Measurements from ENCODE around the gene MGST3. TPM values are rescaled to one million over a fixed set of nuclear protein-coding genes. Genes with fewer than 3 reads are reported as not detected.
"Not testable (repeated sequence)": the region's sequence is repeated elsewhere in the genome, so short reads cannot be mapped to it uniquely, and the experiment has no call there.

The MGST3 gene
- total and polyA plus RNA-seq, 4 donors = 199 to 277 (median 217) TPM

GRCh38 chr1:165632491-165632890 lies 1.5 kb downstream of the MGST3 start:
- no peak for ATAC-seq (ENCODE audit: low FRiP score)
- Histone ChIP-seq H3K27ac (ENCODE audit: low read depth in 1 of 2, low read length in 2 of 2) (peak overlapping the region; percentile 33 to 42), H3K9me3 (ENCODE audit: control insufficient read depth, low read length) (no peaks in the 10 kb centered on the region), H3K4me1 (ENCODE audit: control insufficient read depth in 1 of 2, insufficient read depth in 2 of 2, low read length in 2 of 2) (peaks cover 0 to under 1% of the 10 kb centered on the region in 2 donors), H3K4me3 (ENCODE audit: low read length in 2 of 2) (peak overlapping the region; percentile 84 to 93), H3K36me3 (ENCODE audit: control insufficient read depth in 1 of 2, insufficient read depth in 2 of 2, low read length in 1 of 2) (no peaks in the 10 kb centered on the region), H3K27me3 (ENCODE audit: control insufficient read depth in 1 of 2, insufficient read depth in 2 of 2, low read length in 1 of 2) (no peaks in the 10 kb centered on the region)
- intact Hi-C loops (cut with DNase I) = loop anchor here in 1 of 2 donors (5.0 to 10.0 kb wide), 3 partner anchors 35 to 195 kb away; partner anchors contain the start of genes TMCO1 and UCK2
- 1 to 2% methylated on average over 7 of the region's 7 CpGs for WGBS, 2 donors
- DNase-seq = no peak

DNA sequence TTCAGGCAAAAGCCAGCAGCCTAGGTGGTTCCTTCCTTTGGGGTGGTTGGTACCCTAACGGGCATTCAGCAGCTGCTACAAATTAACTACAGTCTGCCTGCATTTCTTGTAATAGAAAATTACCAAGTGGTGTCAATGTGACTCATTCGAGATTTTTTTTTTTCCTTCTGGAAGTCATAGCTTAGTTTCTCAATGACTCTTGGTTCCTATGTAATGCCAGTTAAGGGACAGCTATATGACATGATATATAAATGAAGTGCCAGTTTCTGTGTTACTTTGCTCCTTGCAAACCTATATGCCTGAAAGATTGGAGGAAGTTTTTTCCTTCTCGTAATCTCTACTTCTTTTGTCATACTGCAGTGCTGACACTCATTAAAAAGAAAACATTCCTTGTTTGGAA lies 2.6 kb downstream of the MGST3 start:
- Histone ChIP-seq H3K27me3 (ENCODE audit: control insufficient read depth in 1 of 2, insufficient read depth in 2 of 2, low read length in 1 of 2) (no peaks in the 10 kb centered on the region), H3K4me1 (ENCODE audit: control insufficient read depth in 1 of 2, insufficient read depth in 2 of 2, low read length in 2 of 2) (peaks cover 4 to 6% of the 10 kb centered on the region in 2 donors), H3K36me3 (ENCODE audit: control insufficient read depth in 1 of 2, insufficient read depth in 2 of 2, low read length in 1 of 2) (no peaks in the 10 kb centered on the region), H3K9me3 (ENCODE audit: control insufficient read depth, low read length) (no peaks in the 10 kb centered on the region), H3K4me3 (ENCODE audit: low read length in 2 of 2) (no peak overlapping the region), H3K27ac (ENCODE audit: low read depth in 1 of 2, low read length in 2 of 2) (no peak overlapping the region)
- intact Hi-C loops (cut with DNase I) = loop anchor here in 1 of 2 donors (5.0 to 10.0 kb wide), 3 partner anchors 36 to 194 kb away; partner anchors contain the start of genes TMCO1 and UCK2
- ATAC-seq (ENCODE audit: low FRiP score) (no peak), DNase-seq (no peak)
- 23 to 26% methylated on average over 3 of the region's 3 CpGs for WGBS, 2 donors

- intact Hi-C loops (cut with DNase I) = loop anchor here in 1 of 2 donors (5.0 to 10.0 kb wide), 3 partner anchors 37 to 193 kb away; partner anchors contain the start of genes TMCO1 and UCK2
- no peaks in the 10 kb centered on the region for H3K27me3 ChIP-seq (ENCODE audit: control insufficient read depth in 1 of 2, insufficient read depth in 2 of 2, low read length in 1 of 2)
- no peak overlapping the region for H3K4me3 ChIP-seq (ENCODE audit: low read length in 2 of 2)
- 77 to 80% methylated on average over 6 of the region's 6 CpGs for WGBS, 2 donors
- H3K27ac ChIP-seq (ENCODE audit: low read depth in 1 of 2, low read length in 2 of 2) = no peak overlapping the region
- DNase-seq (no peak), ATAC-seq (ENCODE audit: low FRiP score) (no peak)
- H3K9me3 ChIP-seq (ENCODE audit: control insufficient read depth, low read length) = no peaks in the 10 kb centered on the region
- H3K36me3 ChIP-seq (ENCODE audit: control insufficient read depth in 1 of 2, insufficient read depth in 2 of 2, low read length in 1 of 2) = no peaks in the 10 kb centered on the region
- H3K4me1 ChIP-seq (ENCODE audit: control insufficient read depth in 1 of 2, insufficient read depth in 2 of 2, low read length in 2 of 2) = peaks cover 4 to 10% of the 10 kb centered on the region in 2 donors
Measured at GRCh38 chr1:165634154-165634921, 3.3 kb downstream of the MGST3 start.

DNA sequence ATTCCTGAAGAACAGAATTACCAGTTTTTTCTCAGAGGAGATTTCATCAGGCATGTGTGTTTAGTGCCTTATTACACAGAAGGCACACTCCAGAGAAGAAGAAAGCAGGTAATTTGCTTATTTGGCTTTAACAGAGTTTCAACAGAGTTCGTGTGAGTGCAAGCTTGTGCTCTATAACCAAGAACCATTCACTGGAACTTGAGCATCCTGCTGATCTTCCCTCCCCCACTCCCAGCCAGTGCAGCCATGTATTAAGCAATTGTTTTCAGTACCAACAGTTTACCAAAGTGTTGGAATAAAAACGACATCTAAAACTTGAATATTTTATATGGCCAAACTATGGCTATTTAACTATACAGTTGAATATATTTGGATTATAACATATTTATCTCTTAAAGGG lies 4.3 kb downstream of the MGST3 start:
- H3K27ac ChIP-seq (ENCODE audit: low read depth in 1 of 2, low read length in 2 of 2) = no peak overlapping the region
- DNase-seq (no peak), ATAC-seq (ENCODE audit: low FRiP score) (no peak)
- 39 to 41% methylated on average over 2 of the region's 2 CpGs for WGBS, 2 donors
- peaks cover 4 to 12% of the 10 kb centered on the region in 2 donors for H3K4me1 ChIP-seq (ENCODE audit: control insufficient read depth in 1 of 2, insufficient read depth in 2 of 2, low read length in 2 of 2)
- no peak overlapping the region for H3K4me3 ChIP-seq (ENCODE audit: low read length in 2 of 2)
- intact Hi-C loops (cut with DNase I) = loop anchor here in 1 of 2 donors (10.0 kb wide), 1 partner anchor 129 kb away; the partner anchor contains the start of gene TMCO1
- no peaks in the 10 kb centered on the region for H3K36me3 ChIP-seq (ENCODE audit: control insufficient read depth in 1 of 2, insufficient read depth in 2 of 2, low read length in 1 of 2)
- no peaks in the 10 kb centered on the region for H3K27me3 ChIP-seq (ENCODE audit: control insufficient read depth in 1 of 2, insufficient read depth in 2 of 2, low read length in 1 of 2)
- H3K9me3 ChIP-seq (ENCODE audit: control insufficient read depth, low read length) = no peaks in the 10 kb centered on the region

DNA sequence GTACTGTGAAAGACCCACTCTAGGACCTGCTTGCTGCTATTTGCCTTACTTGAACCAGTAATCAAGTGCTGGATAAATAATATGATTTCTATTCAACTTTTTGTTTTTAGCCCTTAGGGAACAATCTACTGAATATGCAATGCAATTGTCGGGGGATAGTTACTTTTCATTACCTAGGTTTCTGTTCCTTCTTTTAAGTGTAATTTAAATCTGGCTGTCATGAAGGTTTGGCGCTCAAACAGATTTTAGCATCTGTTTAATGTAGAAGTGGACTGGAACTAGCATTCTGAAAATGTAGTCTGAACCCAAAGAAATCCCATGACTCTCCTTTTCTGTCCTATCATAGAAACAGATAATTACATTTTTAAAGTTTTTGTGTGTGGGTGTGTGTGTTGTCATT lies 4.8 kb downstream of the MGST3 start:
- H3K4me1 ChIP-seq (ENCODE audit: control insufficient read depth in 1 of 2, insufficient read depth in 2 of 2, low read length in 2 of 2) = peaks cover 4 to 12% of the 10 kb centered on the region in 2 donors
- no peaks in the 10 kb centered on the region for H3K36me3 ChIP-seq (ENCODE audit: control insufficient read depth in 1 of 2, insufficient read depth in 2 of 2, low read length in 1 of 2)
- whole genome bisulfite sequencing, 2 donors = 49 to 77% methylated on average over 2 of the region's 2 CpGs
- intact Hi-C loops (cut with DNase I) = loop anchor here in 1 of 2 donors (10.0 kb wide), 1 partner anchor 129 kb away; the partner anchor contains the start of gene TMCO1
- H3K27me3 ChIP-seq (ENCODE audit: control insufficient read depth in 1 of 2, insufficient read depth in 2 of 2, low read length in 1 of 2) = no peaks in the 10 kb centered on the region
- no peaks in the 10 kb centered on the region for H3K9me3 ChIP-seq (ENCODE audit: control insufficient read depth, low read length)
- no peak overlapping the region for H3K4me3 ChIP-seq (ENCODE audit: low read length in 2 of 2)
- no peak overlapping the region for H3K27ac ChIP-seq (ENCODE audit: low read depth in 1 of 2, low read length in 2 of 2)
- DNase-seq (no peak), ATAC-seq (ENCODE audit: low FRiP score) (no peak)

DNA sequence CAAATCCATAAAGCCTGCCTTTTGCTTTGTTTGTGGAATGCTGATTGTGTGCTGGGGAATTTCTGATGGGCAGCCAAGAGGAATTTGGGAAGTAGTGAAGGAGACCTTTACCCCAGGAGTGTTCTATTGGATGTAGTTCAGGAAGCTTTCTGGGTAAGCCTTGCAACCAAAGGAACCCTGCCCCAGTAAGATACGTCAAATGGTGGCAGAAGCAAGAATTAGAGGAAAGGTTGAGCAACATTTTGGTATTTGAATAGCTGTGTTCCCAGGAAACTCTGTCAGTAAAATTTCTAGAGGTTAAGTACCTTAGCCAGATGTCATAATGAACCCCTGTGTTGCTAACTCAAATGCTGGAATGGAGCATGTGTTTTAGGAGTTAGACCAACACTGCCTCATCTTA lies 6.4 kb downstream of the MGST3 start:
- intact Hi-C loops (cut with DNase I) = loop anchor here in 1 of 2 donors (10.0 kb wide), 1 partner anchor 127 kb away; the partner anchor contains the start of gene TMCO1
- ATAC-seq (ENCODE audit: low FRiP score) (peak; percentile 35), DNase-seq (no peak)
- Histone ChIP-seq H3K27ac (ENCODE audit: low read depth in 1 of 2, low read length in 2 of 2) (peak overlapping the region; percentile 54 to 57), H3K9me3 (ENCODE audit: control insufficient read depth, low read length) (no peaks in the 10 kb centered on the region), H3K27me3 (ENCODE audit: control insufficient read depth in 1 of 2, insufficient read depth in 2 of 2, low read length in 1 of 2) (no peaks in the 10 kb centered on the region), H3K4me3 (ENCODE audit: low read length in 2 of 2) (no peak overlapping the region), H3K4me1 (ENCODE audit: control insufficient read depth in 1 of 2, insufficient read depth in 2 of 2, low read length in 2 of 2) (peaks cover 4 to 12% of the 10 kb centered on the region in 2 donors), H3K36me3 (ENCODE audit: control insufficient read depth in 1 of 2, insufficient read depth in 2 of 2, low read length in 1 of 2) (no peaks in the 10 kb centered on the region)
- 7 to 11% methylated on average over 1 of the region's 1 CpG for WGBS, 2 donors

GRCh38 chr1:165638211-165638610 lies 7.2 kb downstream of the MGST3 start:
- not testable (repeated sequence) for DNase-seq; H3K9me3 ChIP-seq (ENCODE audit: control insufficient read depth, low read length); H3K36me3 ChIP-seq (ENCODE audit: control insufficient read depth in 1 of 2, insufficient read depth in 2 of 2, low read length in 1 of 2); H3K27me3 ChIP-seq (ENCODE audit: control insufficient read depth in 1 of 2, insufficient read depth in 2 of 2, low read length in 1 of 2); ATAC-seq (ENCODE audit: low FRiP score); H3K4me3 ChIP-seq (ENCODE audit: low read length in 2 of 2)
- WGBS, 2 donors = 87 to 88% methylated on average over 7 of the region's 7 CpGs
- Histone ChIP-seq H3K27ac (ENCODE audit: low read depth in 1 of 2, low read length in 2 of 2) (peak overlapping the region in 1 of 2 donors; percentile 57), H3K4me1 (ENCODE audit: control insufficient read depth in 1 of 2, insufficient read depth in 2 of 2, low read length in 2 of 2) (peaks cover 4 to 12% of the 10 kb centered on the region in 2 donors)
- intact Hi-C loops (cut with DNase I) = loop anchor here in 1 of 2 donors (10.0 kb wide), 1 partner anchor 127 kb away; the partner anchor contains the start of gene TMCO1

- ATAC-seq (ENCODE audit: low FRiP score) (no peak), DNase-seq (no peak)
- Histone ChIP-seq H3K9me3 (ENCODE audit: control insufficient read depth, low read length) (no peaks in the 10 kb centered on the region), H3K4me1 (ENCODE audit: control insufficient read depth in 1 of 2, insufficient read depth in 2 of 2, low read length in 2 of 2) (peaks cover 4 to 12% of the 10 kb centered on the region in 2 donors), H3K4me3 (ENCODE audit: low read length in 2 of 2) (no peak overlapping the region), H3K27me3 (ENCODE audit: control insufficient read depth in 1 of 2, insufficient read depth in 2 of 2, low read length in 1 of 2) (no peaks in the 10 kb centered on the region), H3K36me3 (ENCODE audit: control insufficient read depth in 1 of 2, insufficient read depth in 2 of 2, low read length in 1 of 2) (no peaks in the 10 kb centered on the region), H3K27ac (ENCODE audit: low read depth in 1 of 2, low read length in 2 of 2) (no peak overlapping the region)
- 96 to 97% methylated on average over 1 of the region's 1 CpG for WGBS, 2 donors
- intact Hi-C loops (cut with DNase I) = loop anchor here in 1 of 2 donors (10.0 kb wide), 1 partner anchor 125 kb away; the partner anchor contains the start of gene TMCO1
Measured at GRCh38 chr1:165639821-165640623, 9.0 kb downstream of the MGST3 start.

All from aorta (tissue), 5 donors.